GM18867 (cell line): ENCODE data around the gene CLMN.
"Not testable (repeated sequence)": the region's sequence is repeated elsewhere in the genome, so short reads cannot be mapped to it uniquely, and the experiment has no call there.

Experiments used
- ATAC-seq: cut with Tn5 transposase; IDR thresholded peaks from one replicate; pipeline ENCODE4 v1.9.1; 2021; ENCODE audit warnings: mild to moderate bottlenecking, moderate library complexity; ENCODE audit not compliant: unreplicated experiment

CLMN gene

GRCh38 chr14:95180966-95181741 lies 138.6 kb downstream of the CLMN start:
- ATAC-seq, result no peak

- ATAC-seq, result not testable (repeated sequence)
These were observed 144.0 kb downstream of the CLMN start for GRCh38 chr14:95175670-95176069.

DNA sequence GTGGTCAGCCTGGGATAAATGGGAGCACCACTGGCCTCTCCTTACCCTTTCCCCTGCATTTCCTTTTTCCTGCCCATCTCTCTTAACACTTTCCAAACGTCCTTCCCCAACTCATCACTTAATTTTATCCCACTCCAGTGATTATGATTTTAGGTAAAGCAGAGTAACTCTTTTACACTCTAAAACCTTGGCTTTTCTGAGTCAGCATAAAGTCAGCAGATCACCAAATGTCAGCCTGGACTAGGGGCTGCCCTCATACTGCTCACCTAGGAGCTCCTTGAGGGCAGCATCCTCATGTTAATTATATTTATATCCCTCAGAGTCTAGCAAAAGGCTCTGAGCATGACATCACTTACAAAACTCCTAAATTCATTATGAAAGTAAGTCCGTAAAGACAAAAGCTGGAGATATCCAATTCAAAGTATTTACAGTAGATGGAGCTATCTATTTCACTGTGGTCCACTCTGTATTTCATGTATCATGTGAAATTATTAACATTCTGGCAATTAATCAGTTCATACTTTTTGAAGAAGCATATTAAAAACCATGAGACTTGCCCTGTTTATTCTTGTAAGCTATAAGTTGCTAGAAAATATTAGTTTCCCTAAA lies 145.4 kb downstream of the CLMN start:
- ATAC-seq, result no peak

DNA sequence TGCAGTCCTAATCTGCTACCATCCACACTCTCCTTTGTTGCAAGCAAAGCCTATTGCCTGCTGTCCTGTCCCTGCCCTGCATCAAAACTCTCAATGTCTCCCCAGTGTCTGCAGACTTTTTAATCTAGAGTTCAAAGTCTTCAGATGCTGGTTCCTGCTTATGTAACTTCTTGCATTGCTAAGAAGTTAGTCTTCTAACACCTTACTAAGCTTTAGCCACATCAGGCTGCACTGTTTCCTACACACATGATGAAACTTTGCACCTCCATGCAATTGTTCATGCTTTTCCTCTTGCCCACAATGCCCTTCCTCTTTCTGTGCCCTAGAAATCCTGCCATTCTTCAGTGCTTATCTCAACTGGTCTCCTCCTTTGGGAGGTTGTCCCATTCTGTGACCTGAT lies 146.2 kb downstream of the CLMN start:
- ATAC-seq, result no peak

DNA sequence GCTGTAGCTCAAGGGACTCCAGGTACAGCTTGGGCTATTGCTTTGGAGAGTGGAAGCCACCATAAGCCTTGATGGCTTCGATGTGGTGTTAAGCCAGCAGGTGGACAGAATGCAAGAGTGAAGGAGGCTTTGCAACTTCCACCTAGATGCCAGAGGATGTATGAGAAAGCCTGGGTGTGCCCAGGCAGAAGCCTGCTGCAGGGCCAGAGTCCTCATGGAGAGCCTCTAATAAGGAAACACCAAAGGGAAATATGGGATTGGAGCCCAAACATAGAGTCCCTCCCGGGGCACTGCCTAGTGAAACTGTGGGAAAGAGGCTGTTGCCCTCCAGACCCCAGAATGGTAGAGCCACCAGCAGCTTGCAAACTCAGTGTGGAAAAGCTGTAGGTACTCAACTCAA lies 152.5 kb downstream of the CLMN start:
- no peak for ATAC-seq

GRCh38 chr14:95165517-95165916 lies 154.2 kb downstream of the CLMN start:
- no peak for ATAC-seq

- ATAC-seq, result no peak
These were observed 155.2 kb downstream of the CLMN start for GRCh38 chr14:95164506-95164905.

DNA sequence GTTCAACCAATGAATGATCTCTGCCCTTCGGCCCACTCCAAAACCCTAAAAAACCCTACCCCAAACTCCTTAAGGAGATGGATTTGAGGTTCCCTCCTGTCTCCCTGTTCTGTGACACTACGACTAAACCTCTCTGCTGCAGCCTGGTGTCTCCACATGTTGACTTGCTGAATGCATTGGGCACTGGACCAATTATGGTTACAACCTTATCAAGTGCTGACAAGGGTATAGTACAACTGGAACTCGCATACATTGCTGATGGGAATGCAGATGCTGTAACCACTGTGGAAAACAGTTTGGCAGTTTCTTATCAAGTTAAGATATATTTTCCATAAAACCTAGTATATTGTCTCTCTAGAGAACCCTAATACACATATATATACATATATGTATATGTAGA lies 156.0 kb downstream of the CLMN start:
- ATAC-seq, result no peak

DNA sequence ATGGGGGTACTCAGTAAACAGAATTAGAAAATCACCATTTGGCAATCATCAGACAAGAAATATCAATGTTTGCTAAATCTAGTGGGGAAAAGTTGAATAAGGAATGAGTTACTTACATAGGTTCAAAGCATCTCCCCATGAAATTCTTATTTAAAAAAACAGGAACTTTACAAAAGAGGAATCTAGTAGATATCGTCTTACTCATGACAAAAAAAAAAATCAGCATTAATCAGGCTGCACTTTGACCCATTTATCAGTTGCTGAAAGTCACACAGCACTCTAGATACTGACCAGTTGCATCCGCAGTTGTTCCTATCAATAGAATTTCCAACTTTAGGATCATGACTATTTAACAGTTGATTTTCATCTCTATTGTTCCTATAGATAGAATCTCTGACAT lies 156.6 kb downstream of the CLMN start:
- ATAC-seq, result no peak

DNA sequence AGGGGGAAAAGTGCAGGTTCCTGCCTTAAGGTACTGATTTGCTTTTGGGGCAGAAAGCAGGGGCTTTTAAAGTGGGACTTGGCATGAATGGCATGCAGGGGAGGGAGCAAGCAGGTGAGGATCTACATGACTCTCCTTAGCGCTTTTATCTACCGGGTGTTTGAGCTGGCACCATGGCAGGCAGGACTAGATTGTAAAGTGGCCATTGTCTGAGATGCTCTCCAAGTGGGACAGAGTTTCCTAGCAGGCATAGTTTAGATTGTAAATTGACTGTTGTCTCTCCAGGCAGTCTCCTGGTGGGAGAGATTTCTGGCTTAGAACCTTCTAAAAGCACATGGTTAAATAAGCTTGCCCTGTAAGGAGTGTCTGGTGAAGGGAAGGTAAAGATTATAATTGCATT lies 157.1 kb downstream of the CLMN start:
- ATAC-seq, result no peak

DNA sequence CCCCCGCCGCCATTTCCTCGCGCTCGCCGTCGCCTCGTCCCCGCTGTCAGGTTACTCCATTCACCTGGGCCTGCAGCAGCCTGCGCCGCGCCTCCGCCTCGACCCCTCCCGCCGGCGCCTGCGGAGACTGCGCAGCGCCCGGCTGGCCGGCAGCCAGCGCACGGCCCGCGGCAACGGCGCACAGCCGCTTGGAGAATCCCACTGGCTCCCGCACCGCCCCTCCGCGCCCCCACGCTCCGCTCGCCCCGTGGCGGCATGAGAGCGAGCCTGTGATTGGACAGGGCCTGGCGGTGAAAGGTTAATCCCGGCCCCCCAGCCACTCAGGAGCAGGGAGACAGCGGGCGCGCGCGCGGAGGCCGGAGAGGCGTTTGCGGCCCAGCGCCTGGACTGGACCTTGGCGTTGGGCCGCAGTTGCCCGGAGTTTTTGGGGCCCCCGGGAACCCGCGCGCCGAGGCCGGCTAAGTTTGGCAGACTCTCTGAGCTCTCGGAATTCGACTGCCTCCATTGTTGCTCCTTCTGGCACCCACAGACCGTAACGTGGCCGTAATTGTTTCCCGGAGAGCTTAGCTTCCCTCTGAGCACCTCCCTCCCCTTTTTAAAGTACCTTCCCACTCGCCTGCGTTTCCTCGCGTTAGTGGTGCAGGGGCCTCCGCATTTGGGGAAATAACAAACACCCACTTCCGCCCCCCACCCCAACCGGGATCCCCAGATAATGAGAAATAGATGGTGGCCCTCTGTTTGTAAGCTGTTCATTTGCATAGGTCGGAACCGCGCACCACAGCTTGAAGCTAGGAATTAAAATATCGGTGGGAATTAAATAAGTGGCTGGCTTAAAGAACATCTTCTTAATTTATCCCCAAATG lies 162.2 kb downstream of the CLMN start, which contains the start of gene DICER1:
TSS of gene DICER1 (minus strand) at position 203 of the 863 bp plus-strand sequence. CDS start 24,071 bp downstream, outside the sequence.
- peak; percentile 79 for ATAC-seq

DNA sequence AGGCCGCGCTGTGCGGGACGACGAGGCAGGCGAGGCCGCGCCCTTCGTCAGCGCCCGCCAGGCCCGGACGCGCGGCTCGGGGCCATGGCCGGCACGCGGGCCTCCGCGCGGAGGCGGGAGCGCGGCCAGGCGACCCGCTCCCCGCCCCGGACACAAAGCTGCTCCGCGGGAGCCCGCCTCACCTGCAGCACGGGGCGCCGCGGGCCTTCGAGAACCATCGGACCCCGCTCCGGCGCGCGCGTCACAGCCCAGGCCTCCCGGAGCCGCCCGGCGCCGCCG lies 162.7 kb downstream of the CLMN start:
- ATAC-seq, result peak; percentile 35

DNA sequence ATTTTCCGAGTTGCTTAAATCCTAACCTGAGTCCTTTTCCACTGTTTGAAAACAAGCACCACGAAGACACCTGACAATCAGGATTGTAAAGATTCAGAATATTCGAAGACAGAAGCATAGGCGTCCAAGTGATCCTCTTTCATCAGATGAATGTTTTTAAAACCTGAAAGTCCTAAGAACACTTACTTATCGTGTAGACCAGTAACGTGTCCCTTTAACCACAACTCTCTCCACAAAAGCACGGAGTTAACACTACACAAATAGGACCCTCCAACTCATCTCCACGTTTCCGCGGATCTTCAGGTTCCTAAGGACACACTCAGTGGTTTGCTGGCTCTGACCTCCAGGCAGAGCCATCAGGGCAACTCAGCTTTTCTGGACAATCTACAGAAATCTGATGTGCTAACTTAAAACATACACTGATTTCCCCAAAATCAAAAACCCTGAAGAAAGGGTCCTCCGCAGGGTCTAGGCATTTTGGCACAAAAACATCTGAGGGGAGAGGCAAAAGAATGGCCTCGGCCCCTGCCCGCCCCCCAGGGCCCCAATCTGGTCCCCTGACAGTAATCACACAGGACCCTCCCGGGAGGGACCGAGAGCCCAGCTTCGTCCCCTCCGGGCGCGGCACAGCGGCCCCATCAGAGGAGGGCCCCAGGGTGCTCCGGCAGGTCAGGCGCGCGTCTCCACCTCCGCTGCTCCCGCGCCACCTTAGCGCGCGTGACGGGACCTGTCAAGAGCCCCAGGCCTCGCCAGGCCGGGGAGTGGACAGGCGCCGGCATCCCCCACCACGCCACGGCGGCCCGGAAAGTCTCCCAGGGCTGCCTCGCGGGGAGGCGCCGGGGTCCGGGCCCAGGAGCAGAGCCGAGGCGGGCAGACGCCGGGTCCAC lies 163.3 kb downstream of the CLMN start:
- ATAC-seq, result peak; percentile 30

- no peak for ATAC-seq
These were observed 164.7 kb downstream of the CLMN start for GRCh38 chr14:95155045-95155444.

- ATAC-seq, result no peak
These were observed 165.8 kb downstream of the CLMN start for GRCh38 chr14:95153866-95154265.

DNA sequence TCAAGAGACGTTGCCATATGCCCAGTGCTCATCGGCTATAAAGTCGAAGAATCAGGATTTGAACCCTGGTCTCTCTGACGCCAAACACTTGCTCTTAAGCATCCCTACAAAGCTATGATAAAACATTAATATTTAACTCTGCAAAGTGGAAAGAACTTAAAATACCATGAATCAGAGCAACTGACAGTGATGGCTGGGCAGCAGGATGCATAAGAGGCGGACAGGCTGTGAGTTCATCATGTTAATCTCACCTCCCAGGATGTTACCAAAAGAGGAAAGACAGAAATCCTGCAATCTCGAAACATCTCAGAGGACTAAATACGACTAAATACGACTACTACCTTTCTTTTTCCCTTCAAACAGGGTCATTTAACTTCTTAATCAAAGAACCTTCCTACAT lies 168.1 kb downstream of the CLMN start:
- ATAC-seq, result no peak

- no peak for ATAC-seq
These were observed 168.8 kb downstream of the CLMN start for GRCh38 chr14:95150910-95151309.

DNA sequence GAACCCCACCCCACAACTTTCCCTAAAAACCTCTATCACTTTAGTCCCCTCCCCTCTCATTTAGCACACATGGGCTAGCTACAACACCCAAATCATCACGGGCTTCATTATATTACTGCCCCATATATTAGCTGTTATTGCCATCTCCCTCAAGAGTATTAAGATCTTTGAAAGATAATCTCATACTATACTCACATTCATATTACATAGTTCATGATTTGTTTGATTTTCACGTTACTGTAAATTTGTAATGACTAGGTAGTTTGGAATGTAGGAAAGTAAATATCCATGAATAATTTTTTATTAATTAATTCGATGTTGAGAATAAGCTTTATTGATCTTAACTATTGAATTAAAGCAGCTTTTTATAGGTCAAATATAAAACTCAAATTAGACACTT lies 170.3 kb downstream of the CLMN start:
- no peak for ATAC-seq

GRCh38 chr14:95147597-95147996 lies 172.1 kb downstream of the CLMN start:
- ATAC-seq, result no peak

DNA sequence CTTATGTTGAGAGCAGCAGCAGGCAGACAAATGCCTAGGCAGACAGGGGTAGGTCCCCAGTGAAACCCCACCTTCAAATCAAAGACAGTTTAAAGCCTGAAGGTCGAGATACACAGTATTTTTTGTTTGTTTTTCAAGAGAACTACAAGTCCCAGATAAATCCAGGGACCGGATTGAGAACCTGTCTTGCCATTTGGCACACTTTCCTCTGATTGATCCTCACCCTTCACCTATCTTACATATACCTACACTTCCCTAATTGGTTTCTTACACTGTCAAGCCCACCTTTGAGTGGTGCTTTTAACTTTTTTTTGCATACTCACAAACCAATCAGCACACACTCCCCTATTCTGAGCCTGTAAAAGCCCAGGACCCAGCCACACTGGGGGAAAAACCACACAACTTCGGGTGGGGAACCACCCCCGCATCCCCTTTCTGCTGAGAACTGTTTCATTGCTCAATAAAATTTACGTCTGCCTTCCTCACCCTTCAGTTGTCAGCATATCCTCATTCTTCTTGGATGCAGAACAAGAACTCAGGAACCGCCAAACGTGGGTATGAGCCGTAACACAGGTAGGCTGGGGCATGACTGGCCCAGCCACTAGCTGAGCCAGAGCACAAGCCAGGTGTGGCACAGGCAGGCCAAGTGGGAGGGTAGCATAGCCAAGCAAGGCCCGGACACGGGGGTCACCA lies 173.5 kb downstream of the CLMN start:
- no peak for ATAC-seq
